ENCODE data around the gene SNORC. TPM values are rescaled to one million over a fixed set of nuclear protein-coding genes. Genes with fewer than 3 reads are reported as not detected.
A peak's percentile ranks its signal among the peaks of the same experiment; 100 is the strongest.

SNORC gene
- total RNA-seq, 6 experiments from 2014 or later: 2.0 to 14.5 (median 9.1) TPM

DNA sequence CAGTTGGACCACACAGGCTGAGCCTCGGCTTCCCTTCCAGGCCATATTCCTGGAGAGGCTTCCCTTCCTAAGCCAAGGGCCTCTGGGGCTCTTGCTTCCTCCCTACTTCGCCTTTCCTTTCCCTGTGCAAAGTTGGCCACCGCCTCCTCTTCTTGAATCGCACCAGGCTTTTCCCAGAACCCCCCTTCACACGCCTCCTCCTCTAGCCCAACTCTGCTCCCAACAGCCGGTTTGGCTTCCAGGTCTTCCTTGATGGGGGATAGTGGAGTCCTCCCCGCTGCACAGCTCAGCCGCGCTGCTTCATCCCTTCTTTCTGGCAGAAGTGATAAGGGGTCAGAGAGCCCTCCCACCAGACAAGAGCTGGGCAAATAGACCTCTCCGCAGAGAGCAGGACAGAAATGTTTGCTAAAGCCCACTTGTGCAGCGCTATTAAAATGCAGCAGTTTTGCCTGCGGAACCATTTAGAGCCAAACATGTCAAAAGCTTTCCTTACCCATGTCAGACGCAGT is 56.4 kb downstream of the SNORC start:
- peaks cover 0 to 3% (median 0%) of the 10 kb centered on the region in 4 donors for H3K4me1 ChIP-seq
- ATAC-seq (no peak), DNase-seq (no peak)
- no peak overlapping the region for H3K4me3 ChIP-seq
- no peaks in the 10 kb centered on the region for H3K27me3 ChIP-seq
- intact Hi-C loops (cut with DNase I): no loop called here
- 44% methylated on average over 11 of the region's 13 CpGs for WGBS (ENCODE audit: insufficient coverage, low coverage, low lambda C conversion rate, missing lambda C conversion rate)
- H3K27ac ChIP-seq: no peak overlapping the region
- TF ChIP-seq POLR2A (IDR thresholded peaks at IDR 0.05) (no peak), CTCF (IDR thresholded peaks at IDR 0.05) (no peak)
- peaks cover 0 to 7% (median under 1%) of the 10 kb centered on the region in 4 donors for H3K36me3 ChIP-seq
- no peaks in the 10 kb centered on the region for H3K9me3 ChIP-seq

- WGBS (ENCODE audit: insufficient coverage, low coverage, low lambda C conversion rate, missing lambda C conversion rate): 36% methylated on average over 5 of the region's 76 CpGs
- H3K4me3 ChIP-seq: no peak overlapping the region
- TF ChIP-seq CTCF (IDR thresholded peaks at IDR 0.05): no peak
- TF ChIP-seq POLR2A (IDR thresholded peaks at IDR 0.05): no peak
- peaks cover 0 to 3% (median 0%) of the 10 kb centered on the region in 4 donors for H3K4me1 ChIP-seq
- intact Hi-C loops (cut with DNase I): no loop called here
- ATAC-seq (no peak), DNase-seq (no peak)
- H3K27me3 ChIP-seq: no peaks in the 10 kb centered on the region
- no peaks in the 10 kb centered on the region for H3K9me3 ChIP-seq
- H3K36me3 ChIP-seq: peaks cover 0 to 7% (median under 1%) of the 10 kb centered on the region in 4 donors
- H3K27ac ChIP-seq: no peak overlapping the region
Measured at GRCh38 chr2:232927032-232927792, 57.1 kb downstream of the SNORC start.

DNA sequence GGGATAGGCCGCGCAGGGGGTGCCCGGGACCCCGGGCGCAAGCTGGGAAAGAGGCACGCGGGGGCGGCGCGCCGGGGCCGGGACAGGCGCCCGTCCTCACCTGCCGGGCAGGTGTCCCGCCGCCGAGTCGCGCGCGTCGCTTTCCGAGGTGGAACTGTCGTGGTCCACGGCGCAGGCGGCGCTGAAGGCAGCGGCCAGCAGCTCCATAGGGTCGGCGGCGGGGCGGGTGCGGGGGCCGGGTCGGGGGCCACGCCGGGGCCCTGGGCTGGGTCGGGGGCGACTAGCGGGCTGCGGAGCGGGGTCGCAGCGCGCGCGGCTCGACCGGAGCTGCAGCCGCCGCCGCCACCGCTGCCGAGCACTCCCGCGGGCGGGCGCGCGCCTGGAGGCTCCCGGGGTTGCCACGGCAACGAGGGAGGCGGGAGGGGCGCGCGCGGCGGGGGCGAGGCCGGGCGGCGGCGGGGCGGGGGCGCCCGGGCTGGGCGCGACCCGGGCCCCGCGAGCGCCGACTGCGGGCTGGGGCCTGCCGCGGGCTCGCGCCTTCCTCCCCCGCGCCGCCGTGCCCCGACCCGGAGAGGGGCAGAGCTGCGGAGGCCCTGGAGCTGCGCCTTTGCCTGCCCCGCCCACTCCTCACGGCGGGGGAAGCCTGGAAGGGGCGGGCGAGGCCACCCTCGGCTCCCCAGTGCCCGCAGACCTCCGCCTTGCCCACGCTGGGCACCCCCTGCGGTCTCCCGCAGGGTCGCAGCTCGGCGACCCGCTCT is 57.9 kb downstream of the SNORC start:
- Histone ChIP-seq H3K27ac (no peak overlapping the region), H3K4me3 (peak overlapping the region in 1 of 3 donors; percentile 33), H3K9me3 (no peaks in the 10 kb centered on the region), H3K36me3 (peaks cover 0 to 7% (median under 1%) of the 10 kb centered on the region in 4 donors), H3K4me1 (peaks cover 0 to 3% (median 0%) of the 10 kb centered on the region in 4 donors), H3K27me3 (no peaks in the 10 kb centered on the region)
- ATAC-seq: peak in 2 of 4 donors; percentile 14 to 21
- no peak for DNase-seq
- no peak for TF ChIP-seq CTCF (IDR thresholded peaks at IDR 0.05)
- no peak for TF ChIP-seq POLR2A (IDR thresholded peaks at IDR 0.05)
- WGBS (ENCODE audit: insufficient coverage, low coverage, low lambda C conversion rate, missing lambda C conversion rate): 39% methylated on average over 21 of the region's 114 CpGs
- intact Hi-C loops (cut with DNase I): no loop called here

Small RNAs within 50 kb of the gene (small RNA-seq; reads per million reads assigned to genes)
- 0 reads per million in 2 experiments for gene RF00019

Other genes starting within 250 kb of the SNORC start
- gene EFHD1, start 236.7 kb upstream of the SNORC start, total RNA-seq: 10 to 100 TPM in 4 of 6 experiments, 1 to 10 TPM in 2; 7.3 to 30.3 (median 10.7) TPM
- 10 to 100 TPM; 25.7 to 35.0 (median 32.6) TPM for gene GIGYF2, start 172.9 kb upstream of the SNORC start, total RNA-seq
- not detected for gene KCNJ13, start 93.7 kb upstream of the SNORC start, total RNA-seq
- 10 to 100 TPM; 16.4 to 20.9 (median 20.2) TPM for gene NGEF, start 143.0 kb downstream of the SNORC start, total RNA-seq
- gene NEU2, start 162.4 kb downstream of the SNORC start, total RNA-seq: not detected
- 1 to 10 TPM; 3.5 to 8.1 (median 5.5) TPM for gene INPP5D, start 190.1 kb downstream of the SNORC start, total RNA-seq

All from right lobe of liver (tissue), 6 donors.